ENCODE measurements around the gene TRAPPC2.

The TRAPPC2 gene

DNA sequence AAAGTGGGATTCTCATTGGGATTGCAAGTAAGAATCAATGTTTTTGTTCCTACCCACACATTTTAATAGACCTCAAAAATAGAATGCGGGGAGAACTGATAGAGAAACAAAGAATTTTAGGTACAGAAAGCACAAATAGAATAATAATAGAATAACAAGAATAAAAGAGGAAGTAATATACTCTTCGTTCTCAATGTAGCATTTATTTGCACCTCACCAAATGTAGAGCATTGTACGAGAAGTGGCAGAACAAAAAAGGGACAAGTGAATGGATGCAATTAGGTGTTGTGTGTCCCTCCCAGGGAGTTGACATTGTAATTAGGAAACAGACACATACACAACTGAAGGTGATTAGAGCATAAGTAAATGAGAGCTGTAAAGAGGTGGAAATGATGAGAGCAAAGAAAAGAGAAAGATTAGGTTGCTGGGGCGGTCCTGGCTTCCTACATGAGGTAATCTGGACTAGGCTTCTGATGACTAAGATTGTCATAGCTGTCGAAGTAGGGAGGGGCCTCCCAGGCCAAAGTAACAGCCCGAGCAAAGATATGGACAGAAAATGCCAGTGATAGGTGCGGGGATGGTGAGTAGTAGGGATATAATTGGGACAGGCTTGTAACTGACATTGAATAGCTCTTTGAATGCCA lies 35.1 kb downstream of the TRAPPC2 start:
- Mint-ChIP-seq H3K27me3 (ENCODE audit: low read depth) (no peaks in the 10 kb centered on the region), H3K36me3 (ENCODE audit: low read depth) (peaks cover 11% of the 10 kb centered on the region), H3K9me3 (no peaks in the 10 kb centered on the region), H3K4me3 (no peak overlapping the region), H3K4me1 (ENCODE audit: low read depth) (peaks cover 32% of the 10 kb centered on the region), H3K27ac (peak overlapping the region; percentile 48)
- no peak for DNase-seq (ENCODE audit: low spot score)

DNA sequence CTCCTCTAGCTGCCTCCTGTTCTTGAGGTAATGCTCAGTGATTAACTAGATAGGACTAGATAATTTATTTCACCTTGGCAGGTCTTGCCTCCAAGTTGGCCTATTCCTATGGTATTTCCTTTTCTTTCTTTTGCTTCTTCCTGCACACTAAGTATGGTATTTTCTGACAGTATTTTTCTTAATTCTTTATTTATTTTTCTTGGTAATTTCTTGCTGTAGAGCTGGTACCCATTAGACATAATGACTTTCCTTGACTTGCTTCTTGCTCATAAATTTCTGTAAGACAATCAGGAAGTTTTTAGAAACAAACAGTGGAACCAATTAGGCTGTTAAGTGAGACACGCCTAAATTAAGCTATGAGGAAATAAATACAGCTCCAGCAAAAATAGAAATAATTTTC lies 36.0 kb downstream of the TRAPPC2 start:
- no peak for DNase-seq (ENCODE audit: low spot score)
- no peaks in the 10 kb centered on the region for H3K9me3 Mint-ChIP-seq
- no peak overlapping the region for H3K27ac Mint-ChIP-seq
- peaks cover 9% of the 10 kb centered on the region for H3K36me3 Mint-ChIP-seq (ENCODE audit: low read depth)
- no peaks in the 10 kb centered on the region for H3K27me3 Mint-ChIP-seq (ENCODE audit: low read depth)
- H3K4me3 Mint-ChIP-seq: no peak overlapping the region
- peaks cover 29% of the 10 kb centered on the region for H3K4me1 Mint-ChIP-seq (ENCODE audit: low read depth)

DNA sequence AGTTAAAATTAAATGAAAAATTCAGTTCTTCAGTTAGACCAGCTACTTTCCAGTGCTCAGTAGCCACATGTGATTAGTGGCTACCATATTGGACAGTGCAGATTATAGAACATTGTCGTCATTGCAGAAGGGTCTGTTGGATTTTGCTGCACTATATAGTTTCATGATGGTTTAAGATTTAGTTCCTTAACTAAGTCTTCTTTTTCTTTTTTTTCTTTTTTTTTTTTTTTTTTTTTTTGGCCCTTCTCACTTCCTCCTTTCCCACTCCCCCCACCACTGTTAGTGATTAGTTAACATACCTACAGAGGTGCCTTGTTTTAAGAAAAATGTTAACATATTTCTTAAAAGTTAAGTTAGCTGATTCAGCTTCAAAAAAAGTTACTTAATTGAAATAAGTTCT lies 36.4 kb downstream of the TRAPPC2 start:
- Mint-ChIP-seq H3K27me3 (ENCODE audit: low read depth) (no peaks in the 10 kb centered on the region), H3K36me3 (ENCODE audit: low read depth) (peaks cover 9% of the 10 kb centered on the region), H3K4me3 (no peak overlapping the region), H3K9me3 (no peaks in the 10 kb centered on the region), H3K4me1 (ENCODE audit: low read depth) (peaks cover 31% of the 10 kb centered on the region), H3K27ac (no peak overlapping the region)
- DNase-seq (ENCODE audit: low spot score): no peak

DNA sequence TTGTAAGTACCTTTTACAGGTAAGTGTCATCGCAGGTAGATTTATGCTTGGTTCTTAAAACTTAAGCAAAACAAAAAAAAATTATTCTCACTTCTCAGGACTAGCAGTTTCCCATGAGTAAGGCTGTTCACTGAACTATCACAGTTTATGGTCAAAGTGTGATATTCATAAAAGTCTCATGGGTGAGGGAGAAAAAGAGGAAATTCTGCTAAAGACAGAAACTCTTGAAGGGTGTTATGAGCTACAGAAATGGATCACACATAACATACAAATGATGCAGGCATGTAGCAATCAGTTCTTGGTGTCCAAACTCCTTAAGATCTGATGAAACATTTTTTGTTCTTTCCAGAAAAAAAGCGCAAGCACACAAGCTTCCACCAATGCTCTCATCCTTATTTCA lies 37.0 kb downstream of the TRAPPC2 start:
- H3K4me3 Mint-ChIP-seq: no peak overlapping the region
- no peak overlapping the region for H3K27ac Mint-ChIP-seq
- H3K9me3 Mint-ChIP-seq: no peaks in the 10 kb centered on the region
- DNase-seq (ENCODE audit: low spot score): no peak
- peaks cover 36% of the 10 kb centered on the region for H3K4me1 Mint-ChIP-seq (ENCODE audit: low read depth)
- H3K27me3 Mint-ChIP-seq (ENCODE audit: low read depth): no peaks in the 10 kb centered on the region
- H3K36me3 Mint-ChIP-seq (ENCODE audit: low read depth): peaks cover 9% of the 10 kb centered on the region

DNA sequence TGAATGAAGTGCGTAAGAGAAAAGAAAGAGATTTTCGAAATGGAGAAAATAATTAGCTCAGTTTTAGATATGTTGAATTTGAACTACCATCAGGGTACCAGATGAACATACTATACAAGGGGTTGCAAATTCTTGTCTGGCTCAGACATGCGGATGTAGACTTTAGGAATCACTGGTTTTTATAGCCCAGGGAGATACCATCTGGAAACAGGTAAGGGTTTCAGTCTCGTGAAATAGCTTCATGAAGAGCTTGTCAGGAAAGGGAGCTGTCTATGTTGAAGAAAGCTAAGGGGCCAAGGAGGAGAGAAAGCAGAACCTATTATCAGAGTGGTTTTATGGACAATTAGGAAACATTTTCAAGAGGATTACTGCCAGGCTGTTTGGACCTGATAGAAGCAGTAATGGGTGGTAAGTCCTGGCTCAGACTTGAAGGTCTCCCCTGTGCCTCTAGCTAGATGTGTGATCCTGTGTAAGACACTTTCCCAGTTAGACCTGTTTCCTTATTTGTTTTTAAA lies 38.8 kb downstream of the TRAPPC2 start:
- no peaks in the 10 kb centered on the region for H3K9me3 Mint-ChIP-seq
- no peak overlapping the region for H3K4me3 Mint-ChIP-seq
- DNase-seq (ENCODE audit: low spot score): no peak
- no peaks in the 10 kb centered on the region for H3K27me3 Mint-ChIP-seq (ENCODE audit: low read depth)
- H3K4me1 Mint-ChIP-seq (ENCODE audit: low read depth): peaks cover 29% of the 10 kb centered on the region
- peaks cover 11% of the 10 kb centered on the region for H3K36me3 Mint-ChIP-seq (ENCODE audit: low read depth)
- no peak overlapping the region for H3K27ac Mint-ChIP-seq

DNA sequence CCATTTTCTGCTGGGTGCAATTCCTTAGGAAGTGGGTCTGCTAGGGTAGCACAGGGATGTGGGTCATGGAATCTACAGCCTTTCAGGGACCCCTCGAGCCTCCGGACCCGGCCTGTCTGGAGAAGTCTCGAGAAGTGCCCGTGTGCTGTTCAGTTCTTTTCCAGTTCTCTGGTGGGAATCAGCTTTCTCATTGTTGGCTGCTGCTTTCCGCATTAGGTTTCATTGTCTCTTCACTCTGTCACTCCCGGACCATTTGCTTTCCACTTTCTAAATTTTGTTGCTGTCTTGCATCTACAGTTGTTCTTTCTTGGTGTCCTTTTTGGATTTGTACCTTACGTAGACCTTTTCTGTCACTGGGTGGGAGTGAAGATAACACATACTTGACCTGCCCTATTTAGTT lies 39.4 kb downstream of the TRAPPC2 start:
- H3K9me3 Mint-ChIP-seq: no peaks in the 10 kb centered on the region
- DNase-seq (ENCODE audit: low spot score): no peak
- no peak overlapping the region for H3K4me3 Mint-ChIP-seq
- H3K4me1 Mint-ChIP-seq (ENCODE audit: low read depth): peaks cover 34% of the 10 kb centered on the region
- H3K36me3 Mint-ChIP-seq (ENCODE audit: low read depth): peaks cover 11% of the 10 kb centered on the region
- no peaks in the 10 kb centered on the region for H3K27me3 Mint-ChIP-seq (ENCODE audit: low read depth)
- H3K27ac Mint-ChIP-seq: no peak overlapping the region

DNA sequence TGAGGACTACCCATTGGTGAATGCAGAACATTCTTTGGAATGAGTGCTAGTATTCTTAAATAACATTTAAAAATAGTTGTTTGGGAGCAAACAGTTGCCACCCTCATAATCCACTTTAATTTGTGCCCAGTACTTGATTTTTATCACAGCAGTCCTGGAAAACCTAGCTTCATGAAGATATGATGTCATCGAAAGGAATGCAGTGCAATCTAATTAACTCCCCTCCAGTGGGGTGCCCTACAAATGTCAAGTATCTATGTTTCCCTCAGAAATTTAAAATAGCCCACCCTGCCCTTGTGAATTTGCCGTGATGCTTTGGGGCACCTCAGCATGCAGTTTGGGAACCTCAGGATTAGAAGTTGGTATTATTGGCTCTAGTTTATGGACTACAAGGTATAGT lies 40.1 kb downstream of the TRAPPC2 start:
- H3K9me3 Mint-ChIP-seq: no peaks in the 10 kb centered on the region
- no peak overlapping the region for H3K27ac Mint-ChIP-seq
- H3K4me3 Mint-ChIP-seq: no peak overlapping the region
- peaks cover 32% of the 10 kb centered on the region for H3K4me1 Mint-ChIP-seq (ENCODE audit: low read depth)
- H3K27me3 Mint-ChIP-seq (ENCODE audit: low read depth): no peaks in the 10 kb centered on the region
- peaks cover 9% of the 10 kb centered on the region for H3K36me3 Mint-ChIP-seq (ENCODE audit: low read depth)
- no peak for DNase-seq (ENCODE audit: low spot score)

DNA sequence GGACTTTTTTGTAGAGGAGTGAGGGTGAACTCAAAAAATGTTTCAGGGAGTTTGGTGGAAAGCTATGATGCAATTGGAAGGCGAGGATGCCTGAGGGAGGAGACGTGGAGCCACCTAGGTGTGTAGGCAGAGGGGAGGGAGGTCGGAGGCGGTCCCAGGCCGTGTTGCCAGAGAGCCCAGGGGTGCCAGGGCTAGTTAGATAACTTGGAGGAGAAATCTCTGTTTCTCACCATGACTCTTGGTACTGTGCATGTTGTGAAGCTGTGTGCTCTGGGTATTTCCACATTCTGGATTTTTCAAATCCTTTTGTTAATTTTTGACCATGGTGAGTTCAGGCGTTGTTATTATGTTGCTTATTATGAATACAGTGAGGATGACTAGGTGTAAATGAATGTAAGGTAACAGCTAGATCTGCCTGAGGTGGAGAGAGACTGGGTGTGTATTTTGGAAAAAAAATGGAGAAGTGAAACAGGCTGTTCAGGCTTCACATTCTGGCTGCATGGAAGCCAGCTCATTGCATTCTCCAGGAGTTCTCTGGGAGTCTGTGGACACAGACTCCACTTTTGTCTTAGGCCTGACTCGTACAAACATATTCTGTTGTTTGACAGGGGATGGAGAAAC lies 41.0 kb downstream of the TRAPPC2 start:
- H3K27ac Mint-ChIP-seq: no peak overlapping the region

DNA sequence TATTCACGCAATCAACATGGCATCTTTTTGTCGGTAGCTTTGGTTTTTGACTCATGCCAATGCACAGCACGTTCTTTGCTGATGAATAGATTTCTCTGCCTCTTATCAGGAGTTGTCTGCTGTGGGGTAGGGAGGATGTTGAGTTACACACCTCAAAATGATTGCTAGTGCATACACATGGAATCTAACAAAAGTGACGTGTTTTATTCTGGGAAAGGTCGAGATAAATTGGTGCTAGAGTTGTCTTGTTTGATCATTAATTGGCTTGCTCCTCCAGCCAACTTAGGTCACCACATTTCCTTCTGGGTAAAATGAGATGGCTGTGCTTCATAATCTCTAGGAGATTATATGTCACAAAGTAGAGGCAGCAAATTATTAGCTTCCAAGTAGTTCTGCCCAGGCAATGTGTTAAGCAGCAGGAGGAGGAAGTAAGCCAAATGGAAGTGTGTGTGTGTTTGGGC lies 41.6 kb downstream of the TRAPPC2 start:
- Mint-ChIP-seq H3K9me3 (no peaks in the 10 kb centered on the region), H3K4me3 (peak overlapping the region; percentile 8), H3K36me3 (ENCODE audit: low read depth) (peaks cover 7% of the 10 kb centered on the region), H3K4me1 (ENCODE audit: low read depth) (peaks cover 35% of the 10 kb centered on the region), H3K27ac (no peak overlapping the region), H3K27me3 (ENCODE audit: low read depth) (no peaks in the 10 kb centered on the region)
- no peak for DNase-seq (ENCODE audit: low spot score)

More for the DNA sequence above, 41.0 kb downstream of the TRAPPC2 start:
- DNase-seq (ENCODE audit: low spot score): no peak
- Mint-ChIP-seq H3K4me1 (ENCODE audit: low read depth) (peaks cover 31% of the 10 kb centered on the region), H3K9me3 (no peaks in the 10 kb centered on the region), H3K4me3 (no peak overlapping the region), H3K27me3 (ENCODE audit: low read depth) (no peaks in the 10 kb centered on the region), H3K36me3 (ENCODE audit: low read depth) (peaks cover 7% of the 10 kb centered on the region)

DNA sequence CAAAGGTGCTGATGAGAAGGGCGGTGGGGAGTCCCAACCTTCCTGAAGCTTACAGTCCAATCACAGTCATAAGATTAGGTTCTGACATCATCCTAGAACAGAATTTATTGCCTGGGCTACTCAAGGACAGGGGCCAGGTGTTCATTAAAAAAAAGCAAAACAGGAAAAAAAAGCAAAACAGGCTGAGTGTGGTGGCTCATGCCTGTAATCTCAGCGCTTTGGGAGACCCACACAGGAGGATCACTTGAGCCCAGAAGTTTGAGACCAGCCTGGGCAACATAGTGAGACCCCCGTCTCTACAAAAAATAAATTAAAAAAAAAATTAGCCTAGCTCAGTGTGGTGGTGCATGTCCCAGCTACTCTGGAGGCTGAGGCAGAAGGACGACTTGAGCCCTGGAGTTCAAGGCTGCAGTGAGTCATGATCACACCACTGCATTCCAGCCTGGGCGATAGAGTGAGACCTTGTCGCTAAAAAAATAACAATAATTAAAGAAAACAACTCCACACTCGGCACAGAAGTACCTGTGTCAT lies 42.5 kb downstream of the TRAPPC2 start:
- H3K27ac Mint-ChIP-seq: no peak overlapping the region
- no peaks in the 10 kb centered on the region for H3K27me3 Mint-ChIP-seq (ENCODE audit: low read depth)
- peaks cover 31% of the 10 kb centered on the region for H3K4me1 Mint-ChIP-seq (ENCODE audit: low read depth)
- DNase-seq (ENCODE audit: low spot score): no peak
- no peak overlapping the region for H3K4me3 Mint-ChIP-seq
- H3K9me3 Mint-ChIP-seq: no peaks in the 10 kb centered on the region
- peaks cover 4% of the 10 kb centered on the region for H3K36me3 Mint-ChIP-seq (ENCODE audit: low read depth)

DNA sequence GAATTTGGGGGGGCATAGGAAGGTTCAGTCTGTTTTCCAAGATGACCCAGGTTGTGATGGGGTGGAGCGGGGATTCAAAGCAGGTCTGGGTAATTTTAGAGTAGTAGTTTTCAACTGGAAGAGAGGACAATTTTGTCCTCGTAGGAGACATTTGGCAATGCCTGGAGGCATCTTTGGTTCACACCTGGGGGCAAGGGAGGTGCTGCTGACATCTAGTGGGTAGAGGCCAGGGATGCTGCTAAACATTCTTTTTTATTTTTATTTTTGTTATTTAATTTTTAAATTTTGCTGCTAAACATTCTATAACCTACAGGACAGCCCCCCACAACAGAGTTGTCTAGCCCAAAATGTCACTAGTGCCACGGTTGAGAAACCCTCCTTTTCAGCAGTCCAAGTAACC lies 43.6 kb downstream of the TRAPPC2 start:
- DNase-seq (ENCODE audit: low spot score): no peak
- Mint-ChIP-seq H3K27ac (no peak overlapping the region), H3K36me3 (ENCODE audit: low read depth) (peaks cover 4% of the 10 kb centered on the region), H3K4me3 (peak overlapping the region; percentile 87), H3K27me3 (ENCODE audit: low read depth) (no peaks in the 10 kb centered on the region), H3K4me1 (ENCODE audit: low read depth) (peaks cover 28% of the 10 kb centered on the region), H3K9me3 (no peaks in the 10 kb centered on the region)

DNA sequence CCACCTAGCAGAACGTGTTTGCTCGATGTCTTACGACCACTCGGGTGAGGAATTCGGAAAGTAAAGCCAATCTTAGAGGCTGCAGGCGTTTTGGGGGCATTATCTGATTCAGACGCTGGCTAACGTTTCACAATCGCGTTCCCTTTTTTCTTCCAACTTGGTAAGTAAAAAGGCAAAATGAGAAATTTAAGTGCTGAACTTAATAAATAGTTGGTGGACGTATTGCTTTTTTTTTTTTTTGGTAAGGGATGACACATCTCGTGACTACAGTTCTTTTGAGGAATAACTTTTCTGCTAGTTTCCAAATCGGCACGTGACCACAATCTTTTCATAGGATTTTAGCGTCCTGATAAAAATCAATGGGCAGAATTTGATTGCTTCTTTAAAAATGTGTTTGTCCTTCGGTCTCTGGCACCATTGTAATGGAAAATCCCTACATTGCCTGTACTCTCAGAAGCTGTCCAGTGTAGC lies 44.6 kb downstream of the TRAPPC2 start:
- Mint-ChIP-seq H3K4me1 (ENCODE audit: low read depth) (peaks cover 26% of the 10 kb centered on the region), H3K36me3 (ENCODE audit: low read depth) (peaks cover 5% of the 10 kb centered on the region), H3K4me3 (peak overlapping the region; percentile 87), H3K27ac (peak overlapping the region; percentile 72), H3K9me3 (no peaks in the 10 kb centered on the region), H3K27me3 (ENCODE audit: low read depth) (no peaks in the 10 kb centered on the region)
- DNase-seq (ENCODE audit: low spot score): no peak

DNA sequence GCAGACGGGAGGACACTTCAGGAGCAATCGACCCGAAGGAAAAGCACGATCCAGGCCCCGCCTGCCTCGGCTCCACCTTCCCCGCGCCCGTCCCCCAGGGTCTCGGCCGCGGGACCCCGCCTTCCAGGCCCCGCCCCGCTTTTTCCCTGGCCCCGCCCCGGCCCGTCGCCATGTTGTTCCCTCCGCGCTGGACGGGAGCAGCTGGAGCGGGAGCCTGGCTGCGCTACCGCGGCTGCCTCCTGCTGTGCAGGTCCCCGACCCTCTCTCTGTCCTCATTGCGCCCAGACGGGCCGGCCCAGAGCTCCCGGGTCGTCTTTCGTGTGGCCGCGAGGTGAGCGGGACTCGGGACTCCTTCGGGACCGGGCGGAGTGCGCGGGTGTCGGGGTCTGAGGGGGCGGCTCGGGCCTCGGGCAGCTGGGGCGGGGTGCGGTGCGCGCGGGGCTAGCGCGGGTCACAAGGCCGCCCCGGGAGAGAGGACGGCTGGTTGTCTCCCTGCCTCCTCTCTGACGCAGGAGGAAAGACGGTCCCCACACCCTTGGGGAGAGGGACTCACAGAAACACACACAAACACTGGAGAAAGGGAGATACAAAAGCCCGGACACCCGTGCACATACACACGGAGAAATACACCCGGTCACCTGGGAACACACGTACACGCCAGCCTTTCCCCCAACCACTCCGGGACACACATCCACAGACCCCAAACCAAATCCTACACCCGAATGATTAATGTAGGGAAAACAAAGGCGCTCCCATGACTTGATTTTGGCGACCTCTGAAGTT lies 45.3 kb downstream of the TRAPPC2 start, which contains the start of gene RAB9A:
Gene RAB9A (plus strand): TSS at position 171 of the 783 bp plus-strand sequence. CDS start 19,619 bp downstream, outside the sequence.
- H3K27ac Mint-ChIP-seq: peak within 1 kb of the TSS; percentile 95
- DNase-seq (ENCODE audit: low spot score): peak; percentile 78
- H3K4me3 Mint-ChIP-seq: peak within 1 kb of the TSS; percentile 87
- no peaks in the 10 kb centered on the region for H3K27me3 Mint-ChIP-seq (ENCODE audit: low read depth)
- peaks cover 26% of the 10 kb centered on the region for H3K4me1 Mint-ChIP-seq (ENCODE audit: low read depth)
- H3K9me3 Mint-ChIP-seq: no peaks in the 10 kb centered on the region
- H3K36me3 Mint-ChIP-seq (ENCODE audit: low read depth): peaks cover 5% of the 10 kb centered on the region

Data from T-helper 2 cell treated with Interferon-gamma antibody and Interleukin-4, amounts not matched to agents 5 μg/mL and 100 μg/mL, for 36 hours (primary cell).